Thyroid gland (tissue), 4 donors: ENCODE data around the gene MAPRE3. TPM values are rescaled to one million over a fixed set of nuclear protein-coding genes. Genes with fewer than 3 reads are reported as not detected.
A peak's percentile ranks its signal among the peaks of the same experiment; 100 is the strongest.

Experiments
- DNase-seq, 2 donors: peaks; one replicate each; pipeline ENCODE4 v3.0.0-alpha.2; 2019
- H3K27ac ChIP-seq, 3 donors: fragments of 200-600 bp; sonication (generic); 1 replicate in 2 of 3; 2 replicates in 1 of 3; pipeline ENCODE4 v1.5.1; 2016 to 2019; ENCODE audit warnings: mild to moderate bottlenecking in 1 of 3, moderate library complexity in 1 of 3
- H3K27me3 ChIP-seq: fragments of 200-600 bp; sonication (generic); one replicate; pipeline ENCODE4 v1.5.1; 2019
- H3K36me3 ChIP-seq, 2 donors: fragments of 200-600 bp; sonication (generic); one replicate each; pipeline ENCODE4 v1.5.1; 2016 to 2019
- H3K4me1 ChIP-seq, 2 donors: fragments of 200-600 bp; sonication (generic); one replicate each; pipeline ENCODE4 v1.5.1; 2017 to 2019
- H3K4me3 ChIP-seq, 3 donors: fragments of 200-600 bp; sonication (generic); replicated peaks in 1 of 3; 1 replicate in 2 of 3; 2 replicates in 1 of 3; pipeline ENCODE4 v1.5.1; 2016; ENCODE audit warnings: mild to moderate bottlenecking in 1 of 3
- H3K9me3 ChIP-seq: fragments of 200-600 bp; sonication (generic); one replicate; pipeline ENCODE4 v1.5.1; 2017
- CTCF ChIP-seq, 6 experiments: fragments of 200-600 bp in 3 of 6; fragments of 450-650 bp in 3 of 6; sonication (generic) in 3 of 6; IDR thresholded peaks; one replicate each; pipeline ENCODE4 v1.5.1; 2016 to 2019; ENCODE audit warnings: antibody characterized with exemption in 6 of 6, mild to moderate bottlenecking in 2 of 6, inconsistent platforms in 1 of 6, moderate library complexity in 1 of 6
- POLR2A ChIP-seq, 2 donors: fragments of 450-650 bp; IDR thresholded peaks; one replicate each; pipeline ENCODE4 v1.6.1; 2017; ENCODE audit warnings: antibody characterized with exemption in 2 of 2, mild to moderate bottlenecking in 2 of 2, moderate library complexity in 1 of 2
- WGBS, 2 donors: methylation state at CpG; one replicate each; pipeline ENCODE4 v1.1.5; 2017; 5-methylcytosine and 5-hydroxymethylcytosine counted together
- intact Hi-C: fragments of 100-400 bp; cut with DNase I; formaldehyde crosslinking; loops from one replicate; pipeline ENCODE4 v1.15.1; 2023
- total RNA-seq, 4 donors: library from RNA; depleted of rRNA; stranded (reverse); fragments of >200 nt; gene quantifications; one replicate each; pipeline ENCODE4 v1.2.3, GENCODE V29; 2016

MAPRE3 gene
- total RNA-seq, 4 donors from 2014 or later, result 12.9 to 21.2 (median 17.0) TPM

GRCh38 chr2:26941486-26941885 lies 29.0 kb upstream of the MAPRE3 start:
- TF ChIP-seq POLR2A (IDR thresholded peaks at IDR 0.05) (no peak), CTCF (IDR thresholded peaks at IDR 0.05) (no peak)
- no peaks in the 10 kb centered on the region for H3K27me3 ChIP-seq
- no peaks in the 10 kb centered on the region for H3K36me3 ChIP-seq
- no peak overlapping the region for H3K4me3 ChIP-seq
- intact Hi-C loops, result loop anchor here (5.0 kb wide), 1 partner anchor 94 kb away; the partner anchor contains the start of gene DPYSL5
- WGBS, 2 donors, result 83 to 88% methylated on average over 3 of the region's 3 CpGs
- H3K27ac ChIP-seq, result no peak overlapping the region
- no peaks in the 10 kb centered on the region for H3K9me3 ChIP-seq
- H3K4me1 ChIP-seq, result peaks cover 4 to 12% of the 10 kb centered on the region in 2 donors
- DNase-seq, result no peak

GRCh38 chr2:26942543-26943295 lies 27.7 kb upstream of the MAPRE3 start:
- no peaks in the 10 kb centered on the region for H3K36me3 ChIP-seq
- H3K27me3 ChIP-seq, result no peaks in the 10 kb centered on the region
- intact Hi-C loops, result loop anchor here (5.0 kb wide), 1 partner anchor 95 kb away; the partner anchor contains the start of gene DPYSL5
- peak; percentile 67 to 71 for DNase-seq
- WGBS, 2 donors, result 16 to 17% methylated on average over 26 to 28 of the region's 28 CpGs
- TF ChIP-seq POLR2A (IDR thresholded peaks at IDR 0.05) (no peak), CTCF (IDR thresholded peaks at IDR 0.05) (peak; percentile 36 to 78 (median 62))
- no peaks in the 10 kb centered on the region for H3K9me3 ChIP-seq
- no peak overlapping the region for H3K4me3 ChIP-seq
- peaks cover 7 to 21% of the 10 kb centered on the region in 2 donors for H3K4me1 ChIP-seq
- H3K27ac ChIP-seq, result no peak overlapping the region

GRCh38 chr2:26945991-26946750 lies 24.3 kb upstream of the MAPRE3 start:
- H3K4me1 ChIP-seq, result peaks cover 7 to 22% of the 10 kb centered on the region in 2 donors
- no peak overlapping the region for H3K27ac ChIP-seq
- no peaks in the 10 kb centered on the region for H3K27me3 ChIP-seq
- 87 to 88% methylated on average over 11 to 12 of the region's 12 CpGs for WGBS, 2 donors
- no peaks in the 10 kb centered on the region for H3K9me3 ChIP-seq
- H3K4me3 ChIP-seq, result no peak overlapping the region
- no peaks in the 10 kb centered on the region for H3K36me3 ChIP-seq
- DNase-seq, result no peak
- intact Hi-C loops, result no loop called here
- TF ChIP-seq CTCF (IDR thresholded peaks at IDR 0.05) (no peak), POLR2A (IDR thresholded peaks at IDR 0.05) (no peak)

- Histone ChIP-seq H3K27me3 (no peaks in the 10 kb centered on the region), H3K36me3 (no peaks in the 10 kb centered on the region), H3K9me3 (no peaks in the 10 kb centered on the region), H3K4me3 (no peak overlapping the region), H3K4me1 (peaks cover 7 to 22% of the 10 kb centered on the region in 2 donors), H3K27ac (no peak overlapping the region)
- intact Hi-C loops, result no loop called here
- TF ChIP-seq CTCF (IDR thresholded peaks at IDR 0.05) (no peak), POLR2A (IDR thresholded peaks at IDR 0.05) (no peak)
- WGBS, 2 donors, result 32 to 46% methylated on average over 16 to 33 of the region's 34 CpGs
- peak; percentile 92 to 95 for DNase-seq
Measured at GRCh38 chr2:26946841-26947784, 23.3 kb upstream of the MAPRE3 start.
